Suprapubic skin (tissue), 3 donors: Measurements from ENCODE around the gene SLC7A4.

Experiments used
- CTCF ChIP-seq, 2 donors: fragments of 200-600 bp in 1 of 2; fragments of 450-650 bp in 1 of 2; sonication (generic) in 1 of 2; IDR thresholded peaks; one replicate each; pipeline ENCODE4 v1.5.1; 2016 to 2019; ENCODE audit warnings: antibody characterized with exemption in 2 of 2, mild to moderate bottlenecking in 1 of 2, moderate library complexity in 1 of 2
- EP300 ChIP-seq: sonication (generic); formaldehyde crosslinking; IDR thresholded peaks from one replicate; pipeline ENCODE4 v1.6.1; 2017; ENCODE audit warnings: antibody characterized with exemption

DNA sequence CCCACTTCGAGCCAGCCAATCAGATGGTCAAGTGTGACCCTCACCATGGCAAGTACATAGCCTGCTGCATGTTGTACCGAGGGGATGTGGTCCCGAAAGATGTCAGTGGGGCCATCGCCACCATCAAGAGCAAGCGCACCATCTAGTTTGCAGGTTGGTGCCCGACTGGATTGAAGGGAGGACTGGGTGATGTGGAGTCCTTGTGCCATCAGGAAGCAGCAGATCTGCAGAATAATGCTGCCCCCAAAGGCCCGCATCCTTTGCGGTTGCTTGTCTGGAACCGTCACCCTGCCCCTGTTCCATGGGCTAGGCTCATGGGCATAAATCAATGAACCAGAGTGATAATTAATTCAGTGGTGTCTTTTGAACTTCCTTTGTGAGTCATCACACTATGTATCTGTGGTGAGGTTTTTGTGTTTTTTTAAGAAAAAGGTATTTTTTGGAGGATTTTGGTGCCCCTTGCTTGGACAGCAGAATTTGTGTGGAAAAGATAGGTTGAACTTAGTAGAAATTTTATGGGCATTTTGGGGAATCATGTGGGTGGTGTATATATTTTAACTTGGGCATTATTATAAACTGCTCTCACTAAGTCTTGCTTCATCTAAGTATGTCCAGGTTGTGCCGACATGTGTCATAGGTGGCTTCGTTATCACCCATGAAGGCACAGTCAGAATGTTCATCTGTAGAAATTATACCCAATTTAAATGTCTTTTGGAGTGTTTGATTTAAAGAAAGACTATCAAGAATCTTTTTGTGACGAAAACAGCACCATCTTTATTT, 35.7 kb upstream of the SLC7A4 start:
- TF ChIP-seq CTCF (IDR thresholded peaks at IDR 0.05) (no peak), EP300 (no peak)
